Activated CD4-positive, alpha-beta memory T cell treated with anti-CD3 and anti-CD28 coated beads, Interleukin-2, amount 10 ng/mL, durations not matched to agents 7 days and 5 days (primary cell): ENCODE measurements around the gene RBM19. TPM values are rescaled to one million over a fixed set of nuclear protein-coding genes. Genes with fewer than 3 reads are reported as not detected.
"Not testable (repeated sequence)": the region's sequence is repeated elsewhere in the genome, so short reads cannot be mapped to it uniquely, and the experiment has no call there.

ENCODE experiments used
- CTCF ChIA-PET: fragments of 350-600 bp; sonication (Branson Sonifier 250); formaldehyde crosslinking; loops from one replicate; lab custom pipeline; 2021; ENCODE audit warnings: antibody characterized with exemption, inconsistent platforms; lab: Charles Lee
- POLR2A ChIA-PET: fragments of 350-600 bp; sonication (Branson Sonifier 250); formaldehyde crosslinking; loops from one replicate; lab custom pipeline; 2021; ENCODE audit warnings: antibody characterized with exemption; lab: Charles Lee
- DNase-seq: peaks from one replicate; pipeline ENCODE4 v3.0.0-alpha.2; 2020
- H3K27ac Mint-ChIP-seq: one replicate; pipeline ENCODE4 v1.8.0; 2021; ENCODE audit warnings: mild to moderate bottlenecking, mixed read lengths
- H3K27me3 Mint-ChIP-seq: one replicate; pipeline ENCODE4 v1.8.0; 2021; ENCODE audit warnings: mixed read lengths
- H3K36me3 Mint-ChIP-seq: one replicate; pipeline ENCODE4 v1.8.0; 2021; ENCODE audit warnings: low read depth, mixed read lengths
- H3K4me1 Mint-ChIP-seq: one replicate; pipeline ENCODE4 v1.8.0; 2021; ENCODE audit warnings: mixed read lengths
- H3K4me3 Mint-ChIP-seq: one replicate; pipeline ENCODE4 v1.8.0; 2021; ENCODE audit warnings: mild to moderate bottlenecking, mixed read lengths
- H3K9me3 Mint-ChIP-seq: one replicate; pipeline ENCODE4 v1.8.0; 2021; ENCODE audit warnings: mixed read lengths
- total RNA-seq, 2 experiments: library from RNA; stranded (reverse); gene quantifications; one replicate each; pipeline ENCODE4 v1.2.3, GENCODE V29; 2021

RBM19 gene
- total RNA-seq, 2 experiments from 2014 or later = 31.5 to 32.4 TPM

GRCh38 chr12:114000261-114000660 is 34.1 kb upstream of the RBM19 start:
- DNase-seq, H3K27me3 Mint-ChIP-seq, H3K27ac Mint-ChIP-seq, H3K36me3 Mint-ChIP-seq, POLR2A ChIA-PET, H3K4me3 Mint-ChIP-seq, H3K9me3 Mint-ChIP-seq, H3K4me1 Mint-ChIP-seq: not testable (repeated sequence)
- CTCF ChIA-PET = interaction anchor here (1.7 kb wide), 1 partner anchor 20 kb away, joined by 7 read pairs; no protein-coding TSS in a partner anchor

- no peak for DNase-seq
- Mint-ChIP-seq H3K36me3 (no peaks in the 10 kb centered on the region), H3K27ac (no peak overlapping the region), H3K9me3 (no peaks in the 10 kb centered on the region), H3K27me3 (peaks cover 6% of the 10 kb centered on the region), H3K4me1 (no peaks in the 10 kb centered on the region), H3K4me3 (no peak overlapping the region)
- ChIA-PET POLR2A (no interaction called here), CTCF (no interaction called here)
Measured at GRCh38 chr12:113997365-113997764, 31.2 kb upstream of the RBM19 start.

- POLR2A ChIA-PET = no interaction called here
- Mint-ChIP-seq H3K36me3 (no peaks in the 10 kb centered on the region), H3K9me3 (no peaks in the 10 kb centered on the region), H3K27ac (no peak overlapping the region), H3K4me3 (no peak overlapping the region), H3K27me3 (peaks cover 10% of the 10 kb centered on the region), H3K4me1 (no peaks in the 10 kb centered on the region)
- DNase-seq = no peak
- CTCF ChIA-PET = interaction anchor here (2.0 kb wide), 1 partner anchor 16 kb away, joined by 7 read pairs; no protein-coding TSS in a partner anchor
Measured at GRCh38 chr12:113996026-113996425, 29.9 kb upstream of the RBM19 start.

- POLR2A ChIA-PET = no interaction called here
- Mint-ChIP-seq H3K4me1 (no peaks in the 10 kb centered on the region), H3K36me3 (no peaks in the 10 kb centered on the region), H3K27me3 (peaks cover 11% of the 10 kb centered on the region), H3K27ac (no peak overlapping the region), H3K4me3 (no peak overlapping the region), H3K9me3 (no peaks in the 10 kb centered on the region)
- CTCF ChIA-PET = no interaction called here
- no peak for DNase-seq
Measured at GRCh38 chr12:113994051-113994450, 27.9 kb upstream of the RBM19 start.

GRCh38 chr12:113992751-113993150 is 26.6 kb upstream of the RBM19 start:
- H3K27ac Mint-ChIP-seq, DNase-seq, POLR2A ChIA-PET, H3K4me3 Mint-ChIP-seq, CTCF ChIA-PET, H3K9me3 Mint-ChIP-seq, H3K36me3 Mint-ChIP-seq, H3K4me1 Mint-ChIP-seq: not testable (repeated sequence)
- H3K27me3 Mint-ChIP-seq = peaks cover 11% of the 10 kb centered on the region

- ChIA-PET CTCF (interaction anchor here (0.7 kb wide), 1 partner anchor 11 kb away, joined by 3 read pairs; no protein-coding TSS in a partner anchor), POLR2A (no interaction called here)
- no peaks in the 10 kb centered on the region for H3K9me3 Mint-ChIP-seq
- no peak overlapping the region for H3K27ac Mint-ChIP-seq
- no peaks in the 10 kb centered on the region for H3K36me3 Mint-ChIP-seq
- no peaks in the 10 kb centered on the region for H3K4me1 Mint-ChIP-seq
- DNase-seq = no peak
- no peak overlapping the region for H3K4me3 Mint-ChIP-seq
- peaks cover 10% of the 10 kb centered on the region for H3K27me3 Mint-ChIP-seq
Measured at GRCh38 chr12:113991224-113992044, 25.3 kb upstream of the RBM19 start.

GRCh38 chr12:113990250-113991223 is 24.4 kb upstream of the RBM19 start:
- DNase-seq = no peak
- CTCF ChIA-PET = interaction anchor here (1.1 kb wide), 1 partner anchor 10 kb away, joined by 5 read pairs; no protein-coding TSS in a partner anchor
- POLR2A ChIA-PET = no interaction called here
- H3K9me3 Mint-ChIP-seq = no peaks in the 10 kb centered on the region
- H3K27ac Mint-ChIP-seq = no peak overlapping the region
- no peaks in the 10 kb centered on the region for H3K4me1 Mint-ChIP-seq
- no peaks in the 10 kb centered on the region for H3K36me3 Mint-ChIP-seq
- H3K4me3 Mint-ChIP-seq = no peak overlapping the region
- peaks cover 8% of the 10 kb centered on the region for H3K27me3 Mint-ChIP-seq

GRCh38 chr12:113988976-113989375 is 22.9 kb upstream of the RBM19 start:
- Mint-ChIP-seq H3K27me3 (peaks cover 8% of the 10 kb centered on the region), H3K9me3 (no peaks in the 10 kb centered on the region), H3K27ac (no peak overlapping the region), H3K36me3 (no peaks in the 10 kb centered on the region), H3K4me3 (no peak overlapping the region), H3K4me1 (no peaks in the 10 kb centered on the region)
- ChIA-PET POLR2A (no interaction called here), CTCF (no interaction called here)
- DNase-seq = no peak

GRCh38 chr12:113988064-113988451 is 21.9 kb upstream of the RBM19 start:
- Mint-ChIP-seq H3K36me3 (no peaks in the 10 kb centered on the region), H3K4me1 (no peaks in the 10 kb centered on the region), H3K27me3 (peaks cover 8% of the 10 kb centered on the region), H3K27ac (no peak overlapping the region), H3K4me3 (no peak overlapping the region), H3K9me3 (no peaks in the 10 kb centered on the region)
- CTCF ChIA-PET = no interaction called here
- POLR2A ChIA-PET = no interaction called here
- DNase-seq = no peak

GRCh38 chr12:113987261-113988063 is 21.3 kb upstream of the RBM19 start:
- DNase-seq = no peak
- H3K9me3 Mint-ChIP-seq = no peaks in the 10 kb centered on the region
- no peak overlapping the region for H3K27ac Mint-ChIP-seq
- POLR2A ChIA-PET = no interaction called here
- H3K36me3 Mint-ChIP-seq = no peaks in the 10 kb centered on the region
- H3K4me3 Mint-ChIP-seq = no peak overlapping the region
- peaks cover 8% of the 10 kb centered on the region for H3K27me3 Mint-ChIP-seq
- CTCF ChIA-PET = no interaction called here
- no peaks in the 10 kb centered on the region for H3K4me1 Mint-ChIP-seq

GRCh38 chr12:113984464-113984863 is 18.3 kb upstream of the RBM19 start:
- CTCF ChIA-PET = interaction anchor here (1.4 kb wide), 1 partner anchor 524 kb away, joined by 3 read pairs; no protein-coding TSS in a partner anchor
- Mint-ChIP-seq H3K4me3 (no peak overlapping the region), H3K27ac (no peak overlapping the region), H3K36me3 (no peaks in the 10 kb centered on the region), H3K9me3 (no peaks in the 10 kb centered on the region), H3K4me1 (no peaks in the 10 kb centered on the region), H3K27me3 (peaks cover 2% of the 10 kb centered on the region)
- POLR2A ChIA-PET = no interaction called here
- DNase-seq = no peak

GRCh38 chr12:113983777-113984448 is 17.8 kb upstream of the RBM19 start:
- no peaks in the 10 kb centered on the region for H3K4me1 Mint-ChIP-seq
- DNase-seq = no peak
- CTCF ChIA-PET = interaction anchor here (0.6 kb wide), 1 partner anchor 526 kb away, joined by 3 read pairs; no protein-coding TSS in a partner anchor

More at GRCh38 chr12:113983777-113984448, 17.8 kb upstream of the RBM19 start:
- H3K27ac Mint-ChIP-seq = no peak overlapping the region
- H3K36me3 Mint-ChIP-seq = no peaks in the 10 kb centered on the region
- H3K9me3 Mint-ChIP-seq = no peaks in the 10 kb centered on the region
- POLR2A ChIA-PET = no interaction called here
- H3K27me3 Mint-ChIP-seq = peaks cover 2% of the 10 kb centered on the region
- H3K4me3 Mint-ChIP-seq = no peak overlapping the region
